CD4-positive, alpha-beta T cell treated with Interferon alpha-2 for 1 hour (primary cell): ENCODE results near the gene HCFC2.
A peak's percentile ranks its signal among the peaks of the same experiment; 100 is the strongest.
"Not testable (repeated sequence)": the region's sequence is repeated elsewhere in the genome, so short reads cannot be mapped to it uniquely, and the experiment has no call there.

Source experiments
- DNase-seq, 2 donors: peaks; one replicate each; pipeline ENCODE4 v3.0.0-alpha.2; 2020 to 2022

Gene HCFC2

DNA sequence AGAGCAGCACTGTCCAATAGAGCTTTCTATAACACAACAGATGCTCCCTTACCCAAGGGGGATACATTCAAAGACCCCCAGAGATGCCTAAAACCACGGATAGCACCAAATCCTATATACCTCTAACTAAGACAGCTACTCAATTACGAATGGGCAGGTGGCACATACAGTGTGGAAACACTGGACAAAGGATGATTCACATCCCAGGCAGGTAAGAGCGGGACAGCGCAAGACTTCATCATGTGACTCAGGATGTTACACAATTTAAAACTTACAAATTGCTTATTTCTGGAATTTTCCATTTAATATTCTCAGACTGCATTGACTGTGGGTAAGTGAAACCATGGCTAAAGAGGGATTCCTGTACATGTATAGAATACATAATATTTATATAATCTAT, 5.5 kb upstream of the HCFC2 start:
- DNase-seq = no peak

DNA sequence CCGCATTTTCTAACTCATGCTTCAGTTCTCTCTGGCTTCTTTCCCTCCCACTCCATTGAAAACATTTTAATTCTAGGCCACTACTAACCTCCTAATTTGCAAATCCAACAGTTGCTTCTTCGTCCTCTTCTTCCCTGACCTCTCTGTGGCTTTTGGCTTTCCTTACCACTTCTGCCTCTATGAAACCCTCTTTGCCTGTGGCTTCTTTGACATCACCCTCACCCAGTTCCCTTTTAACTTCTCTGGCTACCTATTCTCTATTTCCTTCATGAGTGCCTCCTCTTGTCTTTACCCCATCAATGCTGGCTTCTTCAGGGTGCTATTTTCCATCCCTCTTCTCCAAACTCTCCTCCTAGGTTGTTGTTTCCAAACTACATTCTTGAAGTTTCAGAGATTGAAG, 4.4 kb upstream of the HCFC2 start:
- no peak for DNase-seq

DNA sequence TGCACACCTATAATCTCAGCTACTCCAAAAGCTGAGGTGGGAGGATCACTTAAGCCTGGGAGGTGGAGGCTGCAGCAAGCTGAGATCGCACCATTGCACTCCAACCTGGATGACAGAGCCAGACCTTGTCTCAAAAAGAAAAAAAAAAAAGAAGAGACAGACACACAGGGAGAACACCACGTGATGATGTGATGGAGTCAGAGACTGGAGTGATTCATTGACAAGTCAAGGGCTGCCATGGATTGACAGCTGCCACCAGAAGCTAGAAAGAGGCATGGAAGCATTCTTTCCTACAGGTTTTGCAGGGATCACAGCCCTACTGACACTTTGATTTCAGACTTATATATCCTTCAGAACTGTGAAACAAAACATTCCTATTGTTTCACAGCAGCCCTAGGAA, 3.5 kb upstream of the HCFC2 start:
- DNase-seq = no peak

DNA sequence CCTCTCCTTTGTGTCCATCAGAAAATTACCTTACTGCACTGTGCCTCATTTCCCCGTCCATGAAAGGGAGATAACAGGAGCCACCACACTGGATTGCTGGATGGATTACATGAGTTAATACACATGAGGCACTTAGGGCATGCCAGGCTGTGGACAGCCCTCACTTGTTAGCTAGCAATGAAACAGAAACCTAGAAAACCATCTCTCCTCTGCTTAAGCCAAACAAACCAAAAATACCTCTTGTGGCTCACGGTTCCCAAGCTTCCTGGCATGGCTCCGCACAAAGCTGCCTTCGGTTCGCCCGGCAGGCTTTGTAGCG, 660 bp upstream of the HCFC2 start:
- no peak for DNase-seq

DNA sequence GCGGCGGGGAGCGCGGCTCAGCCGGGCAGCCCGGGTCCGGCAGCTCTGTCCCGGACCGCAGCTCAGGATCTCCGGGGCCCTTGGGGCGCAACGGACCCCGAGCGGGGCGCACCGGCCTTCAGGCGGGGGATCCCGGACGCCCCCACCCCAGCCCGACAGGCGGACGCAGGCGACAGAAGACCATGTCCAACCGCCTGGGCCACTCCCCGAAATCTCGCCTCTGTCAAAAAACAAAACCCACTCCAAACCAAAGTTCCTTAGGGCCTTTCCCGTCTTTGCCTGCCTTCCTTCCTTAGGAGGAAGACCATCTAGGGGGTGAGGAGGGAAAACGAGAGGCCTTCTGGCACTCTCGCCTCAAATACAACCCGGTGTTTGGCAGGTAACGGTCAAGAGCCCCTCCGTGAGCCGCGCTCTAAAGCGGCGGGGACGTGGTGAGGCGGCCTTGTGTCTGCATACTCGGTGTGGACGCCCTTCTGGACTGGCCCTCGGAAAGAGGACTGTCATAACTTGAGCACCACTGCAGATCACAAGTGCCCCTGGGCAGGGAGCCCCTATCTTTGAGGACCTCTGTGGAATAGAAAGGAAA, 604 bp downstream of the HCFC2 start:
- peak in 1 of 2 donors; percentile 3 for DNase-seq

DNA sequence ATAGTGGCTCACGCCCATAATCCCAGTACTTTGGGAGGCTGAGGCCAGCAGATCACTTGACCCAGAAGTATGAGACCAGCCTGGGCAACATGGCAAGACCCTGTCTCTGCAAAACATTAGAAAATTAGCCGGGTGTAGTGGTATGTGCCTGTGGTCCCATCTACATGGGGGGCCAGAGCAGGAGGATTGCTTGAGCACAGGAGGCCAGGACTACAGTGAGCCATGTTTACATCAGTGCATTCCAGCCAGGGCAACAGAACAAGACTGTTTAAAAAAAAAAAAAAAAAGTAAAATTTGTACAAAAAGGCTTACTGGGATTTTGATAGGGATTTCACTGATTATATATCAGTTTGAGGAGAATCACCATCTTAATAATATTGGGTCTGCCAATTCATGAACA, 7.8 kb downstream of the HCFC2 start:
- DNase-seq = no peak

DNA sequence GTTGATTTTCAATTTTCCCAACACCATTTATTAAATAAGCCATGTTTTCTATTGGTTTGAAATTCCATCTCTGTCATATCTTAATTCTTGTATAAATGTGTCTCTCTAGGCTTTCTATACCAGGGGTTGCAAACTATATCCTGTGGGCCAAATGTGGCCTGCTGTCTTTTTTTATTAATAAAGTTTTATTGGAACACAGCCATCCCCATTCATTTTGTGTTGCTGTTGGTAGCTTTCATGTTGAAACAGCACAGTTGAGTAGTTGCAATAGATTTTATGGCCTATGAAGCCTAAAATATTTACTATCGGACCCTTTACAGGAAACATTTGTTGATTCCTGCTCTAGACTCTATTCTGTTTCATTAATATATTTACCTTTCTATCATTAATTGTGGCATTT, 9.4 kb downstream of the HCFC2 start:
- no peak for DNase-seq

DNA sequence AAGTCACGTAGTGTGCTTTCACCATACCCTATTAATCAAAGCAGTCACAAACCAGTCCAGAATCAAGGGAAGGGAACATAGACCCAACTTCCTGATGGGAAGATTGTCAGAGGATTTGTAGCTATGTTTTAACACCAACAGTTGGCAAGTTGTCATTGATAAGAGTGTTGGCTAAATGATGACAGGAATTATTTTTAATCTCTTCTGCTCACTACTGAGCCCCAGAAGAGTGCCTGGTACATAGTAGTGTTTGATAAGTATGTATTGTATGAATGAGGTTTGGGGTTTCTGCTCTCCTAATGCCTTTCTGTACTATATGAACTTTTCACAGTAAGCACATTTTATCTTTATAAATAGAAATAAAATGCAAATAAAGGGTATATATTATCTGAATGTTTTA, 14.7 kb downstream of the HCFC2 start:
- no peak for DNase-seq

DNA sequence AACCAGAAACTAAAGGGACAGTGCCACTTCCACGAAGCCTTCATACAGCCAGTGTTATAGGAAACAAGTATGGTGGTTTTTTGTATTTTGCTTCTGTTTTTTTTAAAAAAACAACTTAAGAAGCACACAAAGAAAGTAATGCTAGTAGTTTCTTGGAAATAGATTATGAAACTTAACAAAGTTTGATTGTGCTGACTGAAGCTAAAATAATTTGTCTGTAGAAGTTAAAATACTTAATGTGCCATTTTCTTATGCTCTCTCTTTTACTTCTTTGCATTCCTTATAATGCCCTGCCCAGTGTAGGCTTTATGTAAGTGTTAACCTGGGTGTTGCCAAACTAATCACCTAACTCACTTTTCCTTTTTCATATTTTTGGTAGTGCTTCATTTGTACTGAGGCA, 16.4 kb downstream of the HCFC2 start:
- DNase-seq = no peak

DNA sequence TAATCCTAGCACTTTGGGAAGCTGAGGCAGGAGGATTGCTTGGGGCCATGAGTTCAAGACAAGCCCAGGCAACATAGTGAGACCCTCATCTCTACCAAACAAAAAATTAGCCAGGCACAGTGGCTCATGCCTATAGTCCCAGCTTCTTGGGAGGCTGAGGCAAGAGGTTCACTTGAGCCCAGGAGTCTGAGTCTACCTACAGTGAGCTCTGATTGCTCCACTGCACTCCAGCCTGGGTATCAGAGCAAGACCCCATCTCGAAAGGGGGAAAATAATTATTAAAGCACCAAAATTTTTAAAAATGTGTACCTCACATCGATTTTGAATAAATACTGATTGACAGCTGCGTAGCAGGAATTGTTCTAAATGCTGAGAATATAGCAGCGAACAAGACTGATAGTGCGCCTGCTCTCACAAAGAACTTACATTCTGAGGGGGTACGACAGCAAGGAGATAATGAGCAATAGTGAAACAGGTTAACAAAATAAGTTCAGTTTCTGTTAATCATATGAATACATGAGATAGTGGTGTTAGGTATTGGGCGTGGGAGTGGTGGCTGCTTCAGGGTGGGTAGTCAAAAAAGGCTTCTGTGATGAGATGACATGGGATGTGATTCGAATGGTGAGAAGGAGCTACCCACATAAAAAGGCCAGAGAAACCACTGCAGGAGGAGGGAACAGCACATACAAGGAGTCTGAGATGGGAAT, 19.6 kb downstream of the HCFC2 start:
- no peak for DNase-seq

DNA sequence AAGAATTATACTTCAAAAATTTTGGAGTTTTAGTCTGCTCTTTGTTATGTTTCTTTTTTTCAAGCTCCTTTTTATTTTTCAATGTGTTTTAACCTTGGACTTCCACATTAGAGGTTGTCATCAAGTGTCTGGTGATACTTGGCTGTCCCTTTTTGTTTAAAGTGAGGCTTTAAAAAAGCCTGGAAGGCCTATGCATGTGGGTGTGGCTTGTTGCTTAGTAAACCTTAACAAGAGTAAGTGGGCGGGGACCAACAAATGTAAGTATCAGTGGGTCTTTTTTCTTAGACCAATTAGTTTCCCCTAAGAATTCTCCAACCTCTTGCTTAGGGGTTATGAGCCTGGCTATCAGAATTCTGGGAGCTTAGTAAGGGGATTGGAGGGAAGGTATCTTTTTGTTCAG, 26.4 kb downstream of the HCFC2 start:
- DNase-seq = no peak

DNA sequence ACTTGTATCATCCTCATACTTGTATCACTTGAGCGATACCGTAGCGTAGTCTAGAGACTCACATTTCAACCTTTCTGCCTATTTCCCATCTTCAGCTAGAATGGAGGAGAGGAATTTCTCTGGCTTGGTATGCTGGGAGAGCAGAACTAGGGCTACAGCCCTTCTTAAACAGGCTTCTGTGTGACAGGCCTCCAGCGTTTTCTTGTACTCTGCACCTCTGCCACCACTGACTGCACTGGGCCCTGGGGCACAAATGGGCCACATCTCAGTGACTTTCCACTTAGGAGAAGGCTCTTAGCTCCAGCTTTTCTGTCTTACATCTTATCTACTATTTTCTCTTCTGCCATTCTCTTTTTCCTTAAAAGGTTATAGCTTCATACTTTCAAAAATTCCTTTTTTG, 26.8 kb downstream of the HCFC2 start:
- DNase-seq = no peak

DNA sequence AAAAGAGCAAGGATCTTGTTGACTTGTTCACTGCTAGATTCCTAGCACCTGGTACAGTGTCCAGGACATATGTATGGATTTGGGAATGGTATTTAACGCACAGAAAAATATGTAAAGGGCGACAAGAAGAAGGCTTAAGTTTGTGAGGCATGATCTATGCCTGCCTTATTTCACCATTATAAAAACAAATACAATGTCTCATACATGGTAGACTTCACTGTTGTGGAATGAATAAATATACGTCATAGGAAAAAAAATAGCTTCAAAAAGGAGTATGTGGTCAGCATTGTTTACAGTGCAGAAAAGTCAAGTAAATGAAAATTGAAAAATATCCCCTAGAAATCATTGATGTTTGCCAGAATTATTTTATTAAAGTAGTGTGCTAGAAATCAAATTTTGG, 30.0 kb downstream of the HCFC2 start:
- DNase-seq = no peak

DNA sequence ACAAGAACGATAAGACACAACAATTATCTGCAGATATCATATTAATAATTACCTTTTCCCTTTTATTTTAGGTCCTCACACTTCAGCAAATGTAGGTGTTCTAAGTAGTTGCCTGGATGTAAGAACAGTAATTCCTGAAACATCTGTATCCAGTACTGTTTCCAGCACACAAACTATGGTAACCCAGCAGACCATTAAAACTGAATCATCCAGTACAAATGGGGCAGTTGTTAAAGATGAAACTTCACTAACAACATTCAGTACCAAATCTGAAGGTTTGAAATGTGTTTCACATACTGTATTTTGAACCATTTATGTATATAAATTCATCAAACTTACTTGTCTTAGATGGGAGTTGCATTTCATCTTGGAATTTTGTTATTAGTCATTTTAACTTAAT, 31.0 kb downstream of the HCFC2 start:
- DNase-seq = no peak

DNA sequence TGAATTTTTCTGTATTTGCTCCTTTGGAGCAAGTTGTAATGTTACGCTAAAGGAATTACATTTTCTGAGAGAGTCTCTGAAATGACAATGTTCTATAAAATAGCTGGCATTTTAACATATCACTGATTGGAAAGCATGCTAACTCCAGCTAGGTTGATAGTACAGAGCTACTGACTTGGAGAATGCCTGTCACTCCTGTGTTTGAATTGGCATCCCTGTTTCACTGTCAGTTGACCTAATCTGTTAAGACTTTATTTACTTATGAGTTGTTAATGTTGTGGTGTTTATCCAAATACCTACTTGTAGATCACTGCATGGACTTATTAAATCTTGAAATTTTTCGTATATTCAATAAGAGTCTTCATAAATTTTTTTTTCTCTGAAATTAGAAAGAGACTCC, 33.6 kb downstream of the HCFC2 start:
- DNase-seq = no peak

DNA sequence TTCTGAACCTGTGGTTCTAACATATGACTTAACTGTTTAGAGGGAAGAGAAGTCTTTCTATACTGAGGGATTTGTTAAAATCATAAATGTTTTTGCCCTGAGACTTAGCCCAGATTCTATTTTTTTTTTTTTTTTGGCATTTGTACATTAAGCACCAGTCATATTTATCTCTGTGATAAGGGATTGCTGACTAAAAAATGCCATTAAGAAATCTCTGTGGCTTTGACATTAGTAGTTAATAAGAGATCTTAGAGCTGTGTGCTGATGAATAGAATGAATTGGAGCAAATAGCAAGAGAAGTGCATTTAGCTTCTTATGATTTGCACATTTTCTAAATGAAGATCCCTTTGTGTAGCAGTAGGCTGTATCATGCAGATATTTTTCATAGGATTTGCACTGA, 41.1 kb downstream of the HCFC2 start:
- no peak for DNase-seq

DNA sequence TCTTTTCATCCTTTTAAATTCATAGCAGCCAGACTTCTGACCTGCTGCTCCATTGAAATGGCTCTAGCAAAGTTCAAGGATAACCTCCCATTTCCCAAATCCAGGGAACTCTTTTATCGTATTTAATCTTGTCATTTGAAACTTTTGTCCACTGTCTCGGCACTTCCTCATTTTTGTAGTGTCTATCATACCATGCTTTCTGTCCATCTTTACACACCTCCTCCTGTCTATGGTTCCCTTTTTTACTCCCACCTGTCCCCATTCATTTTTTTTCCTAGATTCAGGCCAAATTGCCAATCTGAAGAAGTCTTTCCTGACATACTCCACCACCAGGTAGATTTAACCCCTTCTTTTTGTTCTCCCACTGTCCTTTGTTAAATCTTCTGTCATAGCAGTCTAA, 42.6 kb downstream of the HCFC2 start:
- DNase-seq = no peak

DNA sequence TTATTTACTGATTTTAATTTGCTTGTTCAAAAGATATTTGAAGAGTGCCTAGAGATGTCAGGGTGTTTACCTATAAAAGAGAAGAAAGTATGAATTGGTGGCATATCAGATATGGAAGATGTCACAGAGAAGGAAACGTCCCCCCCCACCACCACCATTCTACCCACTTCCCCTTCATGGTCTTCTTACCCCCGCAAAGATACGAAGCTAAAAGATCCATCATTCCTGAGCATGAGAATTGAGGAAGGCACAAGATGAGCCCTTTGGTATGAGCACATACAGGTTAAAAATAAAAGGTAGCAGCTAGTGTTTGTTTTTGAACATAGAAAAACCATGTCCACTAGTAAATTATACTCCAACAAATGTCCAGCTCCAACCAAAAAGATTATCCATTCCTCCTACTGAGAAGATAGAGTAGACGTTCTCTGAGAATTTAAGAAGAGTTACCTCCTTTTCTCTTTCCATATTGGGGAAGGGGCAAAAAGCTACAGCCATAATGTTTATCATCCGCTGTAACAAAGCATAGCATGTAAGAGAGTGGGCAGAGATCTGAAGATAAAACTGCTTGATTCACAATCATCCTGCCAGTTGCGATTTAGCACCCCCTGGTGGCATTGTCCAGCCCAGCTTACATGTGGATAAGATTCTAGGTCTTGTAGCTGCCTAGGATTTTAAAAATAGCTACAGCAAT, 44.6 kb downstream of the HCFC2 start:
- peak; percentile 76 to 84 for DNase-seq

DNA sequence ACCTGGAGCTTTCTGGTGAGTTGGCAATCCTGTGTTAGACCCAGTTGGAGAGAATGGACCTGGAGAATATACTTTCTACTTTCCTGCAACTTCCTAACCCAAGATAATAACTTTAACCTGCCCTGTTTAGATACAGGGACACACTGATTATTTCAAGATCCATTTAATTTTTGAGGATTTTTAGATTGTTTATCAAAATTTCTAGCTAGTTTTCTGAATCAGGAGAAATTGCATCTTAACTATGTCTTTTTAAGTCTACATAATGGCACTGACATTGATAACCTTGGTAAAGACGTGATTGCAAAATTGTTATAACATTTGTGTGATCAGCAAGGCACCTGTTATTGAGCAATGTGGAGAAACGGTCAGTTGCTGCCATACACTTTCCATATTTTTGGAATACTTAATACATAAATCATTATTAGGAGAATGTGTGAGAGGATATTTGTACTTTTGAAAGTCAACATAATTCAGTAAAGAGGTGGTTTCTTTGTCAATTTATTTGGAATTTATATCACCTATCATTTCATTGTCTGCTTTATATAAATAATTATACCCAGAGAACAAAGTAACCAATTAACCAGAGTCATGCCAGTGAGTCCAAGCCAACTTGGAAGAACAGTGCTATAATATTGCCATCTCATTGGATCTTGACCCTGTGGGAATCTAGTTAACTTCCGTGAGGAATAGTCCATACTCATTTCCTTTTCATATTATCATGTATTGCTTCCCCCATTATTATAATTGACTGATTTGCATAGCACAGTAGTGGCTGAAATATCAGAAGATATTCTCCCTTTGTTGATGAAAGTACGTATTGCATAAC, 45.3 kb downstream of the HCFC2 start:
- no peak for DNase-seq

DNA sequence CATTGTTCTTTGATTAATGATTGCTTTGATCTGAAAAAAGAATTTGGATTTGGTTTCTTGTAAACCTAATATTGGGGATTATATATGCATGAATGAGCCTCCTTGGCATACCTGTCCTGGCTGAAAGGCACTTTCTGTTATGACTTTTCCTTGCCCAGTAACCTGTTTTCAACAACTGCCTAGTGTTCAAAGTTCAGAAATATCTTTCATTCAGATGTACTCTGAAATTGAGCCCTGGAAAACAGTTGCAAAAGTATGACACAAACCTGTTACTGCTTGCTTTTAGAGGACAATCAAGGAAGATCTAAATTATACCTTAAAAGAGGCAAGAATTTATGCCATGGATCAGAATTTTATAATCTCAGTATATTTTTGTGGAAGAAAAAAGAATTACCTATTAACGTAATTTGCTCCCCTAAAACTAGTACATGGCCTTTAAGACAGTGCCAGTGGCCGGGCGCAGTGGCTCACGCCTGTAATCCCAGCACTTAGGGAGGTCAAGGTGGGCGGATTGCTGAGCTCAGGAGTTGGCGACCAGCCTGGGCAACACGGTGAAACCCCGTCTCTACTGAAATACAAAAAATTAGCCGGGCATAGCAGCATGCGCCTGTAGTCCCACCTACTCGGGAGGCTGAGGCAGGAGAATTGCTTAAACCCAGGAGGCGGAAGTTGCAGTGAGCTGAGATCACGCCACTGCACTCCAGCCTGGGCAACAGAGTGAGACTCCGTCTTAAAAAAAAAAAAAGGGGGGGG, 50.7 kb downstream of the HCFC2 start:
- not testable (repeated sequence) for DNase-seq

DNA sequence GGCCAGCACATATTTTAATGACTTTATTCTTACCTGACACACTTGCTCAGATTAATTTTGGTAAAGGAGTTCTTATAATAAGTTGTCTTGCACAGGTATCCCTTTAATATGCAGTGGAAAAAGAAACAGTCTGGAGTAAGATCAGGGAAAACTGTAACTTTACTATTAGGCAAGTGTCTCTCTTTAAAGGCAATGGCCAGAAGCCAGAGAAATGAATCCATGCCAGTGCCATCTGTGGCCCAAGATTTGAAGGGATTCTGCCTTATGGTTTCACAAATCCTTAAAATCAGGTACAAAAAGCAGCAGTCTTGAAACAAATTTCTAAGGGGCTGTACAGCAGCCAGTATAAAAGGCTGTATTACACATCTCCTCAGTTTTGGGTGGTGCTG, 51.2 kb downstream of the HCFC2 start:
- no peak for DNase-seq

DNA sequence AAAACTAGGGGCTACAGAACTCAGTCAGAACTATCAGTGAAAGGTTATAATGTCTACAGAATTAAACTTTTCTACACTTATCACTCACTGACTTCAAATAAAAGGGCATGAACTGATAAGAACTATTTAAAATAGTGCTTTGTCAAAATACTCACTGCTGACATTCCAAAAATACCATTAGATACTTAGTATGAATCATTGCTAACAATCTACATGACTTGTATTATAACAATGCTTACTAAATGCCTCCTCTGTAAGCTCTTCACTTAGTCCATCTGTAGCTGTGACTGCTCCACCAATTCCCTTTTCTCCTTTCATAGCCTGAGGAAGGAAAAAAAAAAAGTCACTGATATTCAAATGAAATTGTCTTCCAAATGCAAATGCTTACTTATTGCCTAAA, 56.7 kb downstream of the HCFC2 start:
- no peak for DNase-seq

DNA sequence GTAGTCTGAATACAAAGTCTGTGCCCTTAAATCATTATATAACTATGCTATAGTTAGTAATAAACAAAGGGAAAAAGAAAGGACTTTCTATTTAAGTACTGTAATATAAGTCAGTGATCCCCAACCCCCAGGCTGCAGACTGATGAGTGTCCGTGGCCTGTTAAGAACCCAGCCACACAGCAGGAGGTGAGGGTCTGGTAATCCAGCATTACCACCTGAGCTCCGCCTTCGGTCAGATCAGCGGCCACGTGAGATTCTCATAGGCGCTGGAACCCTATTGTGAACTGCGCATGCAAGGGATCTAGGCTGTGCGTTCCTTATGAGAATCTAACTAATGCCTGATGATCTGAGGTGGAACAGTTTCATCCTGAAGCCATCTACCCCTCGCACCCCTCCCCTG, 58.0 kb downstream of the HCFC2 start:
- DNase-seq = no peak
